GM19463 (cell line): ENCODE results near the gene SMOC2.

Experiments used
- ATAC-seq: cut with Tn5 transposase; IDR thresholded peaks from one replicate; pipeline ENCODE4 v1.9.1; 2021; ENCODE audit warnings: mild to moderate bottlenecking, moderate library complexity; ENCODE audit not compliant: unreplicated experiment

The SMOC2 gene

DNA sequence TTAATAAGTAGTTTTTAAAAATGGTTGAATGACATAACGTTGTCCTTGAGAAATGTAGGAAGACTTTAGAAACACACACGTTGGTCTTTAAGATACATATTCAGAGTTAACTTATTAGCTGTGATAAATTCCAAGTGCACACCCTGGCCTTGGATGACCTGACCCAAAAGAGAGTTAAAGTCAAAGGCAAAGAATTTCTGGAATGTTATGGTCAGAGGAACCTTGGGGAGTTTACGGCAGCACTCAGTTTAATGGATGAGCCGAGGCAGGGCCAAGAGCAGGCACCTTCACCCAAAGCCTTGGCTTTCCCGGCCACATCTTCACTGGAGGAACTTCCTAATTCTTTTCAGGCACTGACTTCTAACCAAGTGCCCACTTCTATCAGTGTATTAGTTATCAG is 200.5 kb downstream of the SMOC2 start:
- ATAC-seq = no peak

GRCh38 chr6:168643401-168643800 is 202.4 kb downstream of the SMOC2 start:
- no peak for ATAC-seq

GRCh38 chr6:168645326-168645725 is 204.3 kb downstream of the SMOC2 start:
- no peak for ATAC-seq

- no peak for ATAC-seq
Observed at GRCh38 chr6:168647271-168647670, 206.3 kb downstream of the SMOC2 start.

- no peak for ATAC-seq
Observed at GRCh38 chr6:168648240-168649125, 207.5 kb downstream of the SMOC2 start.

GRCh38 chr6:168649209-168649608 is 208.2 kb downstream of the SMOC2 start:
- no peak for ATAC-seq

- ATAC-seq = no peak
Observed at GRCh38 chr6:168650671-168651111, 209.7 kb downstream of the SMOC2 start.

GRCh38 chr6:168655462-168656152 is 214.6 kb downstream of the SMOC2 start:
- ATAC-seq = no peak

DNA sequence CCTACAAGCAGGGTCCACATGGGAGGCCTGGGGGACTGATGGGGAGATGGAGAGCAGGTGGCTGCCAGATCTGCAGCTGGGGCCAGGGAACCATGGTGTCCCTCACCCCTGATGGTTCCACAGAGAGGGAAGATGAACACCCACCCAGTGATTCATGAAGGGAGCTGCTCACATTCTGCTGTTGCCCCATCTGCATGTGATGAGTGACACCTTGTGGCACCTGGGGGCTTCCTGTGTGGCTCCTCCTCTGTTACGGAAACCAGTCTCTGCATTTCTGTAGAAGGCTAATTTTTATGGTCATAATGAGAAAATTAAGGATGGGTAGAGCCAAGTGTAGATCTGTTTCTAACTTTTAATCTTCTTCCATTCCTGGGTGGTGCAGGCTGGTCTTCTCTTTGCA is 217.1 kb downstream of the SMOC2 start:
- ATAC-seq = no peak

GRCh38 chr6:168660400-168660945 is 219.5 kb downstream of the SMOC2 start:
- no peak for ATAC-seq

- ATAC-seq = no peak
Observed at GRCh38 chr6:168662301-168662936, 221.4 kb downstream of the SMOC2 start.

- ATAC-seq = no peak
Observed at GRCh38 chr6:168663041-168663440, 222.1 kb downstream of the SMOC2 start.

- no peak for ATAC-seq
Observed at GRCh38 chr6:168664956-168665355, 224.0 kb downstream of the SMOC2 start.

GRCh38 chr6:168666170-168666569 is 225.2 kb downstream of the SMOC2 start:
- ATAC-seq = no peak

DNA sequence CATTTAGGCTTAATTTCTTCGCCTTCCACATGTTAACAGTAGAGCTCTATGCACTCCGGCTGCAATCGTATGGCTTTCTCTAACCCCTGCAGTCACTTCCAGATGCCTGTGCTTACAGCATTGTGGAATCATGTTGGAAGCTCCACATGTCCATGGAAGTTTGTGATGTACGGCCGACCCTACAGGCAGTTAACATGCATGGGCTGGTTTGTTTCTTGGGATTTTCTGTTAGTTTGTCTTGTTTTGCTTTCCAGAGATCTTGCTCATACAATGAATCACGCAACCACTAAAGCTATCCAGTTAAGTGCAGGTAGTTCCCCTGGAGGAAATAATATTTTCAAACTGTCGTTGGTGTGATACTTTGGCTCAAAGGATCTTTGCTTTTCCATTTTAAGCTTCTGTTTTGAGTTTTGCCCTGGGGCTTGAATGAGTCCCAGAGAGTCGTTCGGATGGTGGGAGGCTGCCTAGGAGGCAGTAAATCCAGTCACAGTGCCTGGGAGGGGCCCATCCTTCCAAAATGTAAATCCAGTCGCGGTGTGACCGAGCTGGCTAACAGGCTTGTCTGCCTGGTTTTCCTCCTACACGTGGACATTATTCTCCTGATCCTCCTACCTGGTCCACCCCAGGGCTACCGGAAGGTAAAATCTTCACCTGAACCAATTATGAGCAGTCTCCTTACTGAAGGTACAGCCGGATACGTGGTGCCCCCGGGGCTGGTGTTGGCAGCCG is 225.9 kb downstream of the SMOC2 start:
- ATAC-seq = no peak

- no peak for ATAC-seq
Observed at GRCh38 chr6:168667428-168667805, 226.4 kb downstream of the SMOC2 start.

DNA sequence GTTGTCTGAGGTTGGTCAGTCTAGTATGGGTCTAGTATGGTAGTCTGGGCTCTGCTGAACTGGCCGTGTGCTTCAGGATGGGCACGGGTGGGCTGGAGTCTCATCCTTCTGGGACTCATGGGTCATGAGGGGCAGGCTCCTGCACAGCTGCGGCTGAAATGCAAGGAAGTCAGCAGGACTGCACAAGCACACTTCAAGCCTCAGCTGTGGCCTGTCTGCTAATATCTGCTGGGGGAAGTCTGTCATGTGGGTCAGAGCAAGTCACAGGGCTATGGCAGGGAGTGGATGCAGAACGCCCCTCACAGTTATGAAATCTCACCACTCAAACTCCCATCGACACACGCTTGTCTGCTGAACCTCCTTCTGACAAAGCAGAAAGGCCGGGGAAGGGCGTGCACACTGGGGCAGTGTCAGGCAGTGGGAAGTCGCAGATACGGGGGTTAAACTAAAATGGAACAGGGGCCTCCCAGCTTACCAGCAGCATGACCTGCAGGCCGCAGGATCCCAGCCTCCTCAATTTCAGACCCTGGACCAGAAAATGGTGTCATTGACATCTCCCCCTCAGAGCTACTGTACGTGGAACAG is 229.5 kb downstream of the SMOC2 start:
- ATAC-seq = no peak

- no peak for ATAC-seq
Observed at GRCh38 chr6:168671028-168671862, 230.3 kb downstream of the SMOC2 start.

DNA sequence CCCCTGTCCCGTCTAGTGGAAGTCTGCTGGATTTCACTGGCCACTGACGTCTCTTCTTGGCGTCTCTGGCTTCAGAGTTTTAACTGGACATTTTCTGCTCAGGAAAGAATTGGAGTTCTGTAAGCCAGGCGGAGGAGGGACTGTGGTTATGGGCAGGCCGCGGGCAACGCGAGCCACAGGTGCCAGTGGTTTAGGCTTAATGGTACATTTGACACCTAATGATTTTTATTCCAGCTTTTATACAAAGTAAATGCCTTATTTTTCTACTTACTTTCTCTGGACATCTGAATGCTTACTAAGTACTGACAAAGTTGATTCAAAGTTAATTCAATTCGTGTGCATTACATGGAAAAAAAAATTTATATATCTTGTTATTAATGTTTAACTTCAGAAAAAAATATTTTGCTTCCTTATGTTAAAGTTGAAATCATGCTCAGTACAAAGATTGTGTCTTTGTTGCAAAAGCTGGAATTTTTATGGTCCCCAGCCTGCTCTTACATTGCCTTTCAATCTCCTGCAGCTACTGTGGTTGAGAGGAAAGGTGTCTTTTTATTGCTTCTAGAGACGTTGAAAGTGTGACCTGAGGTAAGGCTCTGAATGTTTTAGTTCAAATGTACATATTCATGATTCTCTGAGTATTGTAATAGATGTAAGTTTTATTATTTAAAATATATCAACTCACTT is 231.0 kb downstream of the SMOC2 start:
- ATAC-seq = no peak
